Ectodermal cell (in vitro differentiated cells): ENCODE data around the gene NBDY.

Experiments
- H3K27ac ChIP-seq: 2 replicates; pipeline ENCODE4 v1.7.0; 2013; ENCODE audit warnings: mild to moderate bottlenecking, low read depth, low read length; ENCODE audit not compliant: insufficient read depth, poor library complexity, severe bottlenecking
- H3K27me3 ChIP-seq: 2 replicates; pipeline ENCODE4 v1.7.0; 2013; ENCODE audit warnings: mild to moderate bottlenecking, low read length; ENCODE audit not compliant: insufficient read depth, control insufficient read depth, poor library complexity, severe bottlenecking
- H3K36me3 ChIP-seq: one replicate; pipeline ENCODE4 v1.7.0; 2013; ENCODE audit warnings: low read length; ENCODE audit not compliant: control insufficient read depth, insufficient read depth
- H3K4me1 ChIP-seq: one replicate; pipeline ENCODE4 v1.7.0; 2013; ENCODE audit warnings: low read length; ENCODE audit not compliant: control insufficient read depth, insufficient read depth
- H3K4me3 ChIP-seq: 2 replicates; pipeline ENCODE4 v1.7.0; 2013; ENCODE audit warnings: low read depth, low read length, control low read depth; ENCODE audit not compliant: insufficient read depth
- H3K9me3 ChIP-seq: 2 replicates; pipeline ENCODE4 v1.7.0; 2013; ENCODE audit warnings: mild to moderate bottlenecking, low read length, moderate library complexity; ENCODE audit not compliant: control insufficient read depth
- WGBS, 2 experiments: methylation state at CpG; one replicate each; pipeline ENCODE4 v1.1.7; 2013; ENCODE audit warnings: missing lambda C conversion rate in 2 of 2; 5-methylcytosine and 5-hydroxymethylcytosine counted together

NBDY gene

GRCh38 chrX:56786889-56787733 is 58.1 kb downstream of the NBDY start:
- 89 to 94% methylated on average over 9 of the region's 9 CpGs for WGBS, 2 experiments
- H3K4me3 ChIP-seq, result no peak overlapping the region
- H3K4me1 ChIP-seq, result no peaks in the 10 kb centered on the region
- H3K36me3 ChIP-seq, result no peaks in the 10 kb centered on the region
- no peak overlapping the region for H3K27ac ChIP-seq
- no peaks in the 10 kb centered on the region for H3K9me3 ChIP-seq
- no peaks in the 10 kb centered on the region for H3K27me3 ChIP-seq

DNA sequence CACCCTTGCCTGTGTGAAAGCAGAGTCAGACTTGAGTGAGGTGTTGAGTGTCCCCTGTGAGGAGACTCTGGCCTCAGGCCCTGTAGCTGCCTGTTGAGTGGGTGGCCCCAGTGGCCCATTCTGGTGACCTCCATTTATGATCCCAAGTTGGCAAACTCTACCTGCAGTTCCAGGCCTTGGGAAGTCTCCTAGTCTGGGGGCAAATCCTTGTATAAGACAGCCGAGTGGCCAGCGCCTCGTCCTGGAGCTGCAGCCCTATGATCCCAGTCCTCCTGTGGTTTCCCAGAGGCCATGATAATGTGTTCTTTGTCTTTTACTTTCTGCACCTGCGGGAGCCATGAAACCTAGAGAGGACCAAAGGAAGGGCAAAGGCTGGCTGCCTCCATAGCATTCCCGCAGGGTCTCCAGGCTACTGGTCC is 58.7 kb downstream of the NBDY start:
- no peaks in the 10 kb centered on the region for H3K9me3 ChIP-seq
- no peaks in the 10 kb centered on the region for H3K36me3 ChIP-seq
- H3K27me3 ChIP-seq, result no peaks in the 10 kb centered on the region
- no peak overlapping the region for H3K4me3 ChIP-seq
- H3K4me1 ChIP-seq, result no peaks in the 10 kb centered on the region
- no peak overlapping the region for H3K27ac ChIP-seq
- 92 to 93% methylated on average over 5 of the region's 5 CpGs for WGBS, 2 experiments

DNA sequence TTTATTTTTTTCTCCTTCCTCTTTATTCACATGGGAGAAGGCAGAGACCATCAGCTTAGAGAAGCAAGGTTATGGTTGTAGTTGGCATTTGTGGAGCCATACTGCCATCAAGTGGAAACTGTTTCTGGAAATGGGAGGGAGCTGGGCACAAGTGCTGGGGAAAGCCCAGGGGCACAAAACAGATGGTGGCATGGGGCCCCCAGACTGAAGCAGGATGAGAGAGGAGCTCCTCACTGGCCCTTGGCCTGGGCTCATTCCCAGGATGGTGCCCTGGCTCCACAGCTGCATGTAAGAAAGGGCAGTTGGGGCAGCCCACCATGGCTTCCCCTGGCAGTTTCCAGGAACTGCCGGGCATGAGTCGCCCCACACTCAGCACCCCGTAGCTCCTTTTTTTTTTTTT is 59.2 kb downstream of the NBDY start:
- no peaks in the 10 kb centered on the region for H3K9me3 ChIP-seq
- no peaks in the 10 kb centered on the region for H3K4me1 ChIP-seq
- 62 to 67% methylated on average over 3 of the region's 3 CpGs for WGBS, 2 experiments
- no peaks in the 10 kb centered on the region for H3K27me3 ChIP-seq
- H3K4me3 ChIP-seq, result no peak overlapping the region
- no peak overlapping the region for H3K27ac ChIP-seq
- H3K36me3 ChIP-seq, result no peaks in the 10 kb centered on the region

DNA sequence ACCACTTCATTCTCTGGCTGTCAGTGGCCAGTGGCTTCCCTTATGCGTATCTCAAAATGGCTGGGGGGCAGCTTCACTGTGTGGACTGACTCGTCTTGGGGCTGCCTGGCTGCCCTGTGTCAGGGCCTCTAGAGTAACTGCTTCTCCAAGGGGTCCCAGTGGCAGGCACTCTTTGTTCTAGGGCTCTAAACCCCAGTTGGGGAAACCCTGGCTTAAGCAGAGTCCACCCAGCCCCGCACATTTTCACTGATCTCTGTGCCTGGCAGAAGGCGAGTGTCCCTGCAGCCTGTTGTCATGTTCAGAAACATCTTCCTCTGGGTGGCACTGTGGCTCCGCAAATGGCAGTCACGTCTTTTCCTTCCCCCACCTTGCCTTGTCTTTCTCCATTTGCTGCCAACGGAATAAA is 59.7 kb downstream of the NBDY start:
- no peak overlapping the region for H3K4me3 ChIP-seq
- no peaks in the 10 kb centered on the region for H3K36me3 ChIP-seq
- WGBS, 2 experiments, result 90 to 95% methylated on average over 7 of the region's 7 CpGs
- no peaks in the 10 kb centered on the region for H3K27me3 ChIP-seq
- no peaks in the 10 kb centered on the region for H3K9me3 ChIP-seq
- no peaks in the 10 kb centered on the region for H3K4me1 ChIP-seq
- H3K27ac ChIP-seq, result no peak overlapping the region

DNA sequence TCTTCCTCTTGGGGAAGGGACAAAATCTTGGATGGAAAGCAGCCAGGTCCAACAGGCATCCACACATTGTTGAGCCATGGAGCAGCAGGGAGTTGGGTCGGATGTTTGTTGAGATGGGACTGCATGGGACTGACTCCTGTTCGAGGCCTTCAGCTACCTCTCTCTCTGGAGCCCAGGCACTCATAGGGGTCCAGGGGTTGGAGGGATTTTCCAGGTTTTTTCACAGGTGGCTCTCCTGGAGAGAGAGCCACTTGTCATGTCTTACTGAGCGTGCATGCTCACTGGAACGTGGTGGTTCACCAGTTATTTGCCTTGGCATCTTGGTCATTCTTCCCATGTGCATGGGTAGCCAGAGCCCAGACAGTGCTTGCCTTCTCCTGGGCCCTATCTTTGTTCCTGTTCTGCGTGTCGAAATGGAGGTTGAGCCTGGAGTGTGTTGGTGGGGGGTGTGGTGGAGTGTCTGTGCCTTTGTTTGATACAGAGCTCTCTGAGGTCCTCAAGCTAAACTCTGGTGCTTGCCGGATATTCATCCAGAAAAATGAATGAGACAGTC is 60.6 kb downstream of the NBDY start:
- no peaks in the 10 kb centered on the region for H3K27me3 ChIP-seq
- H3K36me3 ChIP-seq, result no peaks in the 10 kb centered on the region
- 76 to 80% methylated on average over 7 of the region's 7 CpGs for WGBS, 2 experiments
- no peaks in the 10 kb centered on the region for H3K4me1 ChIP-seq
- H3K27ac ChIP-seq, result no peak overlapping the region
- H3K4me3 ChIP-seq, result no peak overlapping the region
- H3K9me3 ChIP-seq, result no peaks in the 10 kb centered on the region

- Histone ChIP-seq H3K4me3 (no peak overlapping the region), H3K4me1 (no peaks in the 10 kb centered on the region), H3K27ac (no peak overlapping the region), H3K36me3 (no peaks in the 10 kb centered on the region), H3K9me3 (no peaks in the 10 kb centered on the region), H3K27me3 (no peaks in the 10 kb centered on the region)
- 91 to 96% methylated on average over 7 of the region's 7 CpGs for WGBS, 2 experiments
These were observed 61.7 kb downstream of the NBDY start for GRCh38 chrX:56790778-56791177.

- H3K36me3 ChIP-seq, result no peaks in the 10 kb centered on the region
- 91 to 96% methylated on average over 3 of the region's 3 CpGs for WGBS, 2 experiments
These were observed 62.4 kb downstream of the NBDY start for GRCh38 chrX:56791456-56791855.

GRCh38 chrX:56792270-56793111 is 63.4 kb downstream of the NBDY start:
- Histone ChIP-seq H3K4me3 (no peak overlapping the region), H3K4me1 (no peaks in the 10 kb centered on the region), H3K27me3 (no peaks in the 10 kb centered on the region), H3K36me3 (no peaks in the 10 kb centered on the region), H3K9me3 (no peaks in the 10 kb centered on the region), H3K27ac (no peak overlapping the region)
- WGBS, 2 experiments, result 91 to 92% methylated on average over 8 of the region's 8 CpGs

More at GRCh38 chrX:56791456-56791855, 62.4 kb downstream of the NBDY start:
- Histone ChIP-seq H3K27me3 (no peaks in the 10 kb centered on the region), H3K9me3 (no peaks in the 10 kb centered on the region), H3K27ac (no peak overlapping the region), H3K4me3 (no peak overlapping the region), H3K4me1 (no peaks in the 10 kb centered on the region)

GRCh38 chrX:56793112-56793430 is 64.0 kb downstream of the NBDY start:
- Histone ChIP-seq H3K27ac (no peak overlapping the region), H3K9me3 (no peaks in the 10 kb centered on the region), H3K4me1 (no peaks in the 10 kb centered on the region), H3K4me3 (no peak overlapping the region), H3K27me3 (no peaks in the 10 kb centered on the region), H3K36me3 (no peaks in the 10 kb centered on the region)
- 92 to 100% methylated on average over 1 of the region's 1 CpG for WGBS, 2 experiments
